GM12892 (cell line): Measurements from ENCODE around the gene ATOX1.

Experiments
- POLR2A ChIP-seq: IDR thresholded peaks from 2 replicates; pipeline ENCODE4 v1.6.1; 2011; ENCODE audit warnings: low read depth, low read length, control low read depth
- POLR2AphosphoS5 ChIP-seq: IDR thresholded peaks from 2 replicates; pipeline ENCODE4 v1.6.1; 2011; ENCODE audit warnings: low read depth, low read length, control low read depth

DNA sequence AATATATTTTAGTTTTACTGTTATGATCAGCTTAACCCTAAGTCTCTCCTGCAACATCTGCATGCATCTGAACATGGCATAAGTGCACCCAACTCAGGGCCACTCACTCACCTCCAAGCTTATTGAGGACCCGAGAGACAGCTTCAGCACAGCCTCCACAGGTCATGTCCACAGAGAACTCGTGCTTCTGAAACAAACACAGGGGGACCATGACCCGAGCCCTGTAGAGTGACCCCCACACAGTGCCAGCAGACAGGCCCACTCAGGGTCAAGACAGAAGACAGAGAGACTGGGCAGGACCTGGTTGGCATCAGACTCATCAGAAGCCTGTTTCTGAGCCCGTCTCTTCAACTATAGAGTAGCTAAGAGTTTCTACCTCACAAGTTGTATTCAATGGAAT is 6.8 kb downstream of the ATOX1 start:
- TF ChIP-seq POLR2A (no peak), POLR2AphosphoS5 (no peak)
